GDM1 (cell line): ENCODE results near the gene FBXW4.
"Not testable (repeated sequence)": the region's sequence is repeated elsewhere in the genome, so short reads cannot be mapped to it uniquely, and the experiment has no call there.

Experiments
- DNase-seq: peaks from one replicate; lab custom pipeline; 2025; lab: John Stamatoyannopoulos, UW

FBXW4 gene

DNA sequence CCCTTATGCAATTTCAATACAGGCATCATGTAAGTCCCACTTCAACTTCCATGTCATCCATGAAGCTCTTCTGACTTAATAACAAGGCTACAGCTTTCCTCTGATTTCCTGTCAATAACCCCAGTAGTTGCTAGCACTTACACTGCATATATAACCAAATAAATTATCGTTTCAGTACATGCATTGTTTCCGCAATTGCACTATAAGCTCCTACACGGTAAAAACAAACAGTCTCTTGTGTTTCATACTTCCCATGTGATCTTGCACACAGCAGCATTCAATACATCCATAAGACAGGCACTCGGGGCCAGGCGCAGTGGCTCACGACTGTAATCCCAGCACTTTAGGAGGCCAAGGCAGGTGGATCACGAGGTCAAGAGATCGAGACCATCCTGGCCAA, 41.4 kb downstream of the FBXW4 start:
- no peak for DNase-seq

- no peak for DNase-seq
These were observed 43.6 kb downstream of the FBXW4 start for GRCh38 chr10:101651336-101651735.

GRCh38 chr10:101650863-101651262, 44.1 kb downstream of the FBXW4 start:
- no peak for DNase-seq

DNA sequence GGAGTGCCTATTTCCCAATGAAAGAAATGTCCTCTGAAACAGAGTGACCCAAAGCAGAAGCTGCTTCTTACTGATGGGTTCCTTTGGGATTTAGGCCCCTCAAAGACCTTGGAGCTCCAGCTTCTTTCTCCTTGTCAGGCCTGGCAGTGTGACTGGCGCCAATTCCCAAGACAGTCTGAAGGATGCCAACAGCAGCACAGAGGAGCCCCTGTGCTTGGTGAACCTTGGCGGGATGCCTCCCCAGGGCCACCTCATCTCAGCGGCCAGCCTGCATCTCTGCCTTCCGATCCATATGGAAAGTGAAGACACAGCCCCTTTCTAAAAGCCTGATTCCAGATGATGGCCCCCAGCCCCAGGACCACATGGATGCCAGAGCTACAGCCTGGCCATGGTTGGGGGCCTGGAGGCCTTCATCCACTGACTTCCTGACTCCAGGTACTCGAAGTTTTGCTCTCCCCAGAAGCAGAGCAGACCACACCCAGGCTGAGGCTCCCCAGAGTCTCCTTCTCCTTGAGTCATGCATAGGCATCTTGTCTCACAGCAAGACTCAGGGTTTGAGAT, 45.4 kb downstream of the FBXW4 start:
- no peak for DNase-seq

DNA sequence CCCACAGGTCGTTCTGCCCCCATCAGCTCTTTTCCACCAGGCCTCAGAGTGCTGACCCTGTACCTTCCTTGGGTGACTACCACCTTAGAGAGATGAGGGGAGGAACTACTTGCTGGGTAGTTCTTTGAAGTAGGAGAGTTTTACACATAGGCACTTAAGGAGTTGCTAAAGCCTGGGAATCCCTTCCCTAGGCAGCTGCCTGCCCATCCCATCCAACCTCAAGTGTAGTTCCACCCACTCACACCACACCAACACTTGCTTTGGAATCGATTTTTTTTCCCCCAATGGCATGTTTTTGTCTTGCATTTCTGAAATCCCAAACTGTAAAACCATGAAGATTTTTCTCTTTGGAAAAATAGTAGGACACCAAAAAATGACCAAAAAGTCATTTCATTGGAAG, 47.7 kb downstream of the FBXW4 start:
- DNase-seq, result no peak

DNA sequence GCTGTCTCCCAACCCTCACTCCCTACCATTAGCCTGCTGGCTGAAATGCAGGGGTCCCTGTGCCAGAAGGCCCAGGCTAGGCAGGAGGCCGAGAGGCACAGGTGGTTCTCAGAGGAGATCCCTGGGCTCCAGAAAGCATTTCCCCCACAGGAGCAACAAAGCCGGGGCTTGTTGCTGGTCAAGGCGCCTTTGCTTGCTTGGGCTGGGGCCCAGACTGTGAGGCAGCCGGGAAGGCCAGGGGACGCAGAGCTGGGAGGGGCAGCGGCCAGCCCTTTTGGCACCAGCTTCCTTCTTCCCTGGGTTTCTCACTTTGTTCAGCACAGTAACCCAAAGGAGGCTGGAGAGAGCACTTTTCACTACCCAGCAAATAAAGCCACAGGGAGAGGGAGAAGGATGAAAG, 48.6 kb downstream of the FBXW4 start:
- no peak for DNase-seq

- DNase-seq, result no peak
These were observed 49.3 kb downstream of the FBXW4 start for GRCh38 chr10:101645659-101646058.

DNA sequence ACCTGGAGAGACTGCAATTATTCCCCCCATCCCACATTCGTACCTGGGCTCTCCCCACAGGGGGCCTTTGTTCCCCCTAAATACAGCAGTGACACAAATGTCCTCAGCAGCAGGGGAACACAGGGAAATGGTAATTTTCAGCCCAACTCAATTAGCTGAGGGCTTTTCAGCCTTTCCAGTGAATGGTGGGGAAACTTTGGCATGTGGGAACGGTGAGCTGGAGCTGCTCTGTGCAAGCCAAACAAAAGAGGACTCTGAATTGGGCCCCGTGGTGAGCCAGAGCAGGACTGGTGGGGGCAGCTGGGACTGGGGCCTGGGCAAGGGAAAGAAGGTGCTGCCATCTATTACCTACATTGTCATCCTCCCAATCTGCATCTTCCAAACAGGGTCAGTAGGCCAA, 51.0 kb downstream of the FBXW4 start:
- no peak for DNase-seq

GRCh38 chr10:101643546-101643945, 51.4 kb downstream of the FBXW4 start:
- DNase-seq, result no peak

DNA sequence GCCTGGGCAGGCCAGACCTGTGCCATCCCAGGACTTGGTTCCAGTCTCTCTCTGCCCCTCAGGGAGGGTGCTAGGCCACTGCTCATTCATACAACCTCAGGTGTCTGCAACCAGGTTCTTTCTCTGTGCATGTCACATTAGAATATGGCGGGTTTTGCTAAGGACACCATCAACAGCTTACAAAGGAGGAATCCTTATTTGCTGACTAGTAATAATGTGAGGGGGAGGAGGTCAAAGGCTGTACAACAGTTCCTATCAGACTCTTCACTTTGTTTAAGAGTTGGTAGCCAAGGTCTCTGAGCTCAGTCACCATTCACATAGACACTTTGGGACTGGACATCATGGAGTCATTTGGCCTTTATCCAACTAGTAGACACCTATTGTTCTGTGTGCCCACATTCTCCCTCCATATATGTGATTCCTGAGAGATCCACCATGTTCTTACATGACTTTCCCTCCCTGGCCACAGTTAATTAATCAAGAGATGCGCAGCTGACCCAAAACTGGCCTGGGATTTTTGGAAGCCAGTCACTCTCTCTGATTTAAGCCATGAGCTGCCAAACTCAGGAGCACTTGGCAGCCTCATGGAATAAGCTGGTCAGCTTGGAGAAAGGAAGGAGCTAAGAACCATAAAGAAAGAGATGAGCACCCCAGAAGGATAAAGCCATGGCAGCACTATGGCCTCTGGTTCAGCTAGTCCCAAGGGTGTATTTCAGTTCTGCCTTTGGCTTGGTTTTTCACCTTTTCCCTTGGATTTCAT, 55.6 kb downstream of the FBXW4 start:
- no peak for DNase-seq

DNA sequence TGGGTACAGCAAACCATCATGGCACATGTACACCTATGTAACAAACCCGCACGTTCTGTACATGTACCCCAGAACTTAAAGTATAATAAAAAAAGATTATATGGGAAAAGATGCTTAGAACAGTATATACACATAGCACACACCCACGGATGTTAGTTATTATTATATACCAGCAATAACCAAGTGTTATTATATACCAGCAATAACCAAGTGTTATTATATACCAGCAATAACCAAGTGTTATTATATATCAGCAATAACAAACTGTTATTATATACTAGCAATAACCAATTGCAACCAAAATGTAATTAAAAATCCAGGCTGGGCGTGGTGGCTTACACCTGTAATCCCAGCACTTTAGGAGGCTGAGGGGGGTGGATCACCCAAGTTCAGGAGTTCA, 61.5 kb downstream of the FBXW4 start:
- not testable (repeated sequence) for DNase-seq

DNA sequence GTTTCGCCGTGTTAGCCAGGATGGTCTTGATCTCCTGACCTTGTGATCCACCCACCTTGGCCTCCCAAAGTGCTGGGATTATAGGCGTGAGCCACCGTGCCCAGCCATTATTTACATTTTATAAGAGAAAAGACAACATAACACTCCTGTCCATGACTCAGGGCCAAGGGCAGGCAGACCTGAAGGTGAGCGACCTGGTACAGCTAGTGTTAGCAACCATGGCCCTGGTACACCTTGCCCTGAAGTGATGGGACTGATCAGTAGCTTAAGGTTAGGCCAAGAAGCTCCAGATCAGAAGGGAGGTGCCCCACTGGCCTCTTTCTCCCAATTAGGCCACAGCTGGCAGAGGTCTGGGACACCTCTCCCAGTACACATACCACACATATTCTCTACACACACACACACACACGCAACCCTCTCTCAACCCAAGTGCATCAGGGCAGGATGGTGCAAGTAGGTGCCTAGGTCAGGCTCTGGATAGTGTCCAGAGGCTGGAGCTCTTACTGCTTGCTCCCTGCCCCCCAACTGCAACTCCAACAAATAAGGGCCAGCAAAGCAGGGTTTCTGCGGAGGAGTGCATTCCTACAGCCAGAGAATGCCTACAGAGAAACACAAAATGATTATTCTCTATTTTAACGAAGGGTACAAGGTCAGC, 63.0 kb downstream of the FBXW4 start:
- DNase-seq, result no peak

DNA sequence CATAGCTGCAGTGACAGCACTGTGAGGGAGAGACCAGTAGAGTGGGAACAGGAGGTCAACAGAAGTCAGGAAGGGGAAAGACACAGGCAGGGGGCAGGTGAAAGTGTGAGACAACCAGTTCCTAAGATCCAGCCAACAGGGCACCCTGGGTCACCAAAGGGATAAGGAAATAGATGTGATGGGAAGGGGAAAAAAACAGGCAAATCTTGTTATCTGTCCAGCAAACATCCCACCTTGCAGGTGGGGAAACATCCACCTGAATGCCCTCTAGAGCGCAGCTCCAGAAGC, 64.4 kb downstream of the FBXW4 start:
- no peak for DNase-seq

GRCh38 chr10:101629837-101630632, 64.9 kb downstream of the FBXW4 start:
- no peak for DNase-seq

GRCh38 chr10:101625821-101626412, 69.1 kb downstream of the FBXW4 start:
- no peak for DNase-seq

DNA sequence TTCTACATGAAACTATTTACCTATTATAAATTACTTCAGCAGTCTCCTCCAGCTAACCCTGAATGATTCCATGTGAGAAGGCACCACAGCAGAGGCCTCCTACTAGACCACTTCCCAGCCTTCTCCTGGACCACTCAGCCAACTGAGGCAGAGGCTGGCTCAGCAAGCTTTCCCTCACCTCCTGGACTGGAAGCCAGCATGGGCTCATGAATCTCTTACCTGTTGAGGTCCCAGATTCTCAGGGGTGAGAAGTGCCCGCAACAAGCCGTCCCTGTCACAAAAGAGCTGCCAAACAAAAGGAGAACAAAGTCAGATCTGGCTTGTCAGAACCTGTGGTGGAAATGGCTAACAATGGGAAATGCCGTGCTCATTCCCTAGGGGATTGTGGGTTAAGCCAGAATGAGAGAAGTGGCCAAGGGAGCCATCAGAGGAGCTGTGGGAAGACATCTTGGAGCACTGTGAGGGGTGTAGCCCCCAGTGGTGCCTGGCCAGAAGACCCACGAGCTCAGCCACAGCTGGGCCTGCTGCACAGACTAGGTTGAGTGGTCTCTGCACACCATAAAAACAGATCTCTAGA, 70.4 kb downstream of the FBXW4 start:
- DNase-seq, result no peak

DNA sequence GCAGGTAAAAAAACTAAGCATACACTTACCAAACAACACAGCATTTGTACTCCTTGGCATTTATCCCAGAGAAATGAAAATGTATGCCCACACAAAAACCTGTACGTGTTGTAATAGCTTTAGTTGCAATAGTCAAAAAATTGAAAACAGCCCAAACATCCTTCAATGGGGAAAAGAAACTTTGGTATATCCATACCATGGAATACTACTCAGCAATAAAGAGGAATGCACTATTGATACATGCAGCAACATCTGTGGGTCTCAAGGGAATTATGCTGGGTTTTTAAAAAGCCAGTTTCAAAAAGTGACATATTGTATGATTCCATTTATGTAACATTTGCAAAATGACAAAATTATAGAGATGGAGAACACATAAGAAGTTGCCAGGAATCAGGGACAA, 71.4 kb downstream of the FBXW4 start:
- no peak for DNase-seq

GRCh38 chr10:101619983-101620382, 75.0 kb downstream of the FBXW4 start:
- DNase-seq, result no peak

GRCh38 chr10:101618871-101619270, 76.1 kb downstream of the FBXW4 start:
- DNase-seq, result no peak

- DNase-seq, result no peak
These were observed 77.0 kb downstream of the FBXW4 start for GRCh38 chr10:101617824-101618568.

DNA sequence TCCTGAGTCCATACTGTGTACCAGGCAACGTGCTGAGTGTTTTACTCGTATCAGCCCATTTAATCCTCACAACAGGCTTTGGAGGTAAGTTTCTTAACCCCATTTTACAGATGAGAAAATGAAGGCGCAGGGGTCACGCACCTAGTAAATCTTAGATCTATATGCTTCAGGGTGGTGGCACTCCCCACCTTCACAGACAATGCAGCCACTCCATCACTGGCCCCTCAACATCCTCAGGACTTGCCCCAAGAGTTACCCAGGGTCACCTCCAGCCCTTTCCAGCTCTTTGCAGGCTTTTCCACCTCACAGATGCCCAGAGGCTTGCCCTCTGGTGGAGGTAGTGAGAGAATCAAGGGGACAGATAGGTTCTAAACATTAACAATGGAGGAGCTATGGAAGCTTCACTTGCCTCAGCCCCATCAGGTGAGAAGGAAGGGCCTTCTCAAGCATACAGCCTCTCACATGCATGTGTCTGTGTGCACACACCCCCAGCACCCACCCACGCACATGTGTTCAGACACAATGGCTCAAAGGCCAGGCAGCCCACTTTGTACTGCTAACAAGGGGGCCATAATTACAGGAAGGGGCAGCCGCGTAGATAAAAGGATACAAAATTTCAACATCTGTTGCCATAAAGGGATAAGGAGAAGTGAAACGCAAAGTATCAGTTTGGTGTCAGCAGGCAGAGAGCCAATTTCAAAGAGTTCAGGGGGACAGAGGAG, 77.7 kb downstream of the FBXW4 start:
- DNase-seq, result no peak
